ENCODE measurements around the gene CDC42EP5. TPM values are rescaled to one million over a fixed set of nuclear protein-coding genes. Genes with fewer than 3 reads are reported as not detected.
"Not testable (repeated sequence)": the region's sequence is repeated elsewhere in the genome, so short reads cannot be mapped to it uniquely, and the experiment has no call there.

The CDC42EP5 gene
- polyA plus RNA-seq, 4 donors: 26.9 to 79.1 (median 37.6) TPM

DNA sequence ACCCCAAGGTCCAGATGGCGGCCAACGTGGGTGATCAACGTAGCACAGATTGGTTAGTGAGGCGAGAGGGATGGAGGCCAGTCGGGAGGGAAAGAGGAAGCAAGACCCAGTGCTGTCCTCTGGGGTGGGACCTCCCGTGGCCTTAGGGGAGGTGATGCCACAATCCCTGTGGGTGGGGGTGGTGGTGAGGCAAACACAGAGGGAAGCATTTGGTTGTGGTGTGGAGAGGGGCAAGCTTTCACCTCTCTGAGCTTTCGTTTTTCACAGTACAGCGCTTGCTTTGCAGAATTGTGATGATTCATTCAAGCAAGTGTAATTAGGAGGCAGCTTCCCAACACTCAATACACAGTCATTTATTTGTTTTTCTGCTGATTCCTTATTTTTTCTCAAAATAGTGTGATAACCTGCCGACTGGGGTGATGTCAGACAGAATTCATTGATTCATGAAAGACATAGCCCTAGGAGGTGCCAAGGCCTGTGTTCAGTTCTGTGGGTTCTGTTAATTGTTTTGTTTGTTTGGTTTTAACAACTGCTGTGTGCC, 21.7 kb downstream of the CDC42EP5 start:
- no peak for DNase-seq (ENCODE audit: low read depth in 4 of 4, low spot score in 2 of 4)

DNA sequence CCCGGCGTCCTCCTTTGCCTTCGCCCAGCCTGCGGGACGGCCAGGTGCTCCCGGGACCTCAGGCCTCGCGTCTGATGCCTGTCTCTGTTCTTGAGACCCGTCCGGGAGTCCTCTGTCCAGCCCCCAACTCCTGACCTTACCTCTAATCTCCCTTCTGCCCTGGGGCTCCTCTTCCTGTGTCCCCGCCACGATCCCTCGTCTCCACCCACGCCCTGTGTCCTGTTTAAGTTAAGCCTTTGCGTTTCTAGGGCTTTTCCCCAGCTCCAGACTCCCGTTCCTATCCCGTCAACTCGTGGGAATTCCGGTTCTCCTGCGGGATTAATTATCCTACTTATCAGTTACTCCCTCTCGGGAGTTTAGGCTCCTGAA, 23.4 kb downstream of the CDC42EP5 start:
- DNase-seq (ENCODE audit: low read depth in 4 of 4, low spot score in 2 of 4): no peak

DNA sequence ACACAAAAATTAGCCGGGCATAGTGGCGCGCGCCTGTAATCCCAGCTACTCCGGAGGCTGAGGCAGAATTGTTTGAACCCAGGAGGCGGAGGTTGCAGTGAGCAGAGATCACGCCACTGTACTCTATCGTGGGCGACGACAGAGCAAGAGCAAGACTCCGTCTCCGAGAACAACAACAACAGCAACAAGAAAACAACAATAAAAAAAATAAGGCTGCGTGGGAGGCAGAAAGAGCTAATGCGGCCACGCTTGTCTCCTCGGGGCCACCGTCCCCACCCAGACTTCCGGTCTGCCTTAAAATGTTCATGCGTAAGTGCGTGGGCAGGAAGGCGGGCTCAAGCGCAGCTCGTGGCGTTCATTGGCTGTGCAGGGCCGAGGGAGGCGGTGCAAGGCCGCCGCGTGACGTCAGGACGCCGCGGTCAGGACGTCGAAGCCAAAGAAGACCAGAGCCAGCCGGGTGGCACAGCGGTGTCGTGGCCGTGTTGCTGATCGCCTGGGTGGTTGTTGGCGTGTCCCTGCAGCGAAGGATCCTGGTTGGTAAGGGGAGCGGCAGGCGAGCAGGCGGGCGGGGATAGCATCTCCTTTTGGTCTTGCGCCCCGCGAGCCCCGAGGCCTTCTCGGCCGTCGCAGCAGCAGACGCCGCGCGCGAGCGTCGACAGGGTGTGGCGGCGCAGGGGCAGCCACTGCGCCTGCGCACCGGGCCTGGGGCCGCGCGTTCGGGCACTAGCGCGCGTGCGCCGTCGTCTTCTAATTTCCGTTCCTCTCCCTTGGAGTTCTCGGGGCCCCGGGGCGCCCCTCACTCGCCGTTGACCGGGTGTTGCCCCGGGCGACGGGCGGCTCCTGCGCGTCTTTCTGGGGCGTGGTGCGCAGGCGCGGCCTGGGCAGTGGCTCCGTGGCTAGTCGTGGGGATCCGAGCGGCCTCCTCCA, 24.1 kb downstream of the CDC42EP5 start, which contains the start of gene LENG8:
LENG8 (plus strand) TSS at position 426 of the 927 bp plus-strand sequence. CDS start 2,146 bp downstream, outside the sequence.
- peak; percentile 95 to 97 (median 96) for DNase-seq (ENCODE audit: low read depth in 4 of 4, low spot score in 2 of 4)

DNA sequence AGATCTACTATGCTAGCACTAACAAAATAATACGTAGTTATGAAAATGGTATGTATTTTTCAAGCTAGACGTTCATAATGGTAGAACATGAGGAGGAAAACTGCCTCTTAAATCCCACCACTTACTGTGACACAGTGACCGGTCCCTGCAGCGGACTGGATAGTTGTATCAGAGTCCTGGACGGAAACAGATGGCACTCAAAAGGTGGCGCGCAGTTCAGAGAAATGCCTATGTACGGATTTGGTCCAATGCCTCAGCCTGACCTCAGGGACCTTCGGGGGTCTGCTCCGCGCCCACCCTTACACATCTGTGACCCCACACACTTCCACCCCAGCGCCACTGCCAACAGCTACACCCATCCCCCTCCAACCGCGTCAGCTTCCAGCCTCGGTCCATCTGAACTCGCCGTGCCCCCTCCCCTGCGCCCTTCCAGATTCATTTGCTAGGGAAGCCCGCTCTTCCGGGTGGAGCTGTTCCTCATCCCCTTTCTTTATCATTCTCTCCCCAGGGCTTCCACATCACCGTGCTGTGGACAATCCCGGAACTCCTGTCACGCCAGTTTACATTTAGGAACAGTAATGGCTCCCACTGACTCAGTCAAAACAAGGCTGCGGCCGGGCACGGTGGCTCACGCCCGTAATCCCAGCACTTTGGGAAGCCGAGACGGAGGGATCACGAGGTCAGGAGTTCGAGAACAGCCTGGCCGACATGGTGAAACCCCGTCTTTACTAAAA, 24.9 kb downstream of the CDC42EP5 start:
- DNase-seq (ENCODE audit: low read depth in 4 of 4, low spot score in 2 of 4): no peak

DNA sequence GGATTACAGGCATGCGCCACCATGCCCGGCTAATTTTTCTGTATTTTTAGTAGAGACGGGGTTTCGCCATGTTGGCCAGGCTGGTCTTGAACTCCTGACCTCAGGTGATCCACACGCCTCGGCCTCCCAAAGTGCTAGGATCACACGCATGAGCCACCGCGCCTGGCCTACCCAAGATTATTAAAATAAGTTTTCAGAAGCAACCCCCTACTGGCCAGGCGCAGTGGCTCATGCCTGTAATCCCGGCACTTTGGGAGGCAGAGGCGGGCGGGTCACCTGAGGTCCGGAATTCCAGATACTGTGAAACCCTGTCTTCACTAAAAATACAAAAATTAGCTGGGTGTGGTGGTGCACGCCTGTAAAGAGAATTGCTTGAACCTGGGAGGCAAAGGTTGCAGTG, 26.7 kb downstream of the CDC42EP5 start:
- DNase-seq (ENCODE audit: low read depth in 4 of 4, low spot score in 2 of 4): not testable (repeated sequence)

DNA sequence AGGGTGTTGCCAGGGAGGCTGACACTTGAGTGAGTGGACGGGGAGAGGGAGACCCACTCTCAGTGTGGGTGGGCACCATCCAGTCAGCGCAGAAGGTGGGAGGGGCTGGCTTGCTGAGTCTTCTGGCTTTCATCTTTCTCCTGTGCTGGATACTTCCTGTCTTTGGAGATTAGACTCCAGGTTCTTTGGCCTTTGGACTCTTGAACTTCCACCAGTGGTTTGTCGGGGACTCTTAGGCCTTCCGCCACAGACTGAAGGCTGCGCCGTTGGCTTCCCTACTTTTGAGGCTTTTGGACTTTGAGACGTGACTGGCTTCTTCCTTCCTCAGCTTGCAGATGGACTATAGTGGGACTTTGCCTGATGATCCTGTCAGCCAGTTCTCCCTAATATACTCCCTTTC, 28.4 kb downstream of the CDC42EP5 start:
- DNase-seq (ENCODE audit: low read depth in 4 of 4, low spot score in 2 of 4): no peak

DNA sequence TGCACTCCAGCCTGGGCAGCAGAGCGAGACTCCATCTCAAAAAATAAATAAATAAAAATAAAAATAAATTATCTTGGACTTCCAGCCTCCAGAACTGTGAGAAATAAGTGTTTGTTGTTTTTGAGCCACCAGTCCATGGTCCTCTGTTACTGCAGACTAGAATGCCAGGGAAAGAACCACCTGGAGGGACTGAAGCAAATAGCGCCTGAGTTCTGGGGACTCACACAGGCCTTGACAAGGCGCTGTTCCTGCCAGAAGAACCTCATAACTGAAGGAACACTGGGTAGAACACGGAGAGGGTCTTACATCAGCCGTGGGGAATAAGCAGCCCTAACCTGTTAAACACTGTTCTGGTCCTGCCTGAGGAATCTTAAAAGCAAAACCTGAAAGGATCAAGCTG, 32.5 kb downstream of the CDC42EP5 start:
- no peak for DNase-seq (ENCODE audit: low read depth in 4 of 4, low spot score in 2 of 4)

DNA sequence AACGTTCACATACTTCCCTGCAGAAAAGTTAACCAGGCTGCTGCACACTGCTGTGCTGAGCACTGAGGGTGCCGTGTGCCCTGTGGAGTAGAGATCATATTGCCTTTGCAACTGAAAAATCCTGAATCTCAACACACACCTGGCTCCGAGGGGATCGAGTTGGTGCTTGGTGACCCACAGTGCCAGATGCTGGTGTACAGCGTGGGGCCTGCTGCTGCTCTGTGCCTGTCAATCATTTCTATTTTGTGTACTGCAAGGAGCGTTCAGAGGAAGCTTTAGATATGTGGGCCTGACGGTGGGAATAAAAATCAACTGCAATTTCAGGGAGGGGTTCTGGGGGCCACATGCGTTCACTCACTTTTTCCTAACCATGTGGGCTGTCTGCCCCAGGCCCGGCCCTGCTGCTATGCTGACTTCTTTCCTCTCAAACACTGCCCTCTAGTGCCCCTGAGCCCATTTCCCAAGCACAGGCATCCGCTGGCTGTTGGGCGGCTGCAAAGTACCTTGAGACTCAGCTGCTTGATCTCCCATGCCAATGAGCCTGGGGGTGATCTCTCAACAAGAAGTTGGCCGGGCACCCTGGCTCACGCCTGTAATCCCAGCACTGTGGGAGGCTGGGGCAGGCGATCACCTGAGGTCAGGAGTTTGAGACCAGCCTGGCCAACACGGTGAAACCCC, 33.8 kb downstream of the CDC42EP5 start:
- no peak for DNase-seq (ENCODE audit: low read depth in 4 of 4, low spot score in 2 of 4)

DNA sequence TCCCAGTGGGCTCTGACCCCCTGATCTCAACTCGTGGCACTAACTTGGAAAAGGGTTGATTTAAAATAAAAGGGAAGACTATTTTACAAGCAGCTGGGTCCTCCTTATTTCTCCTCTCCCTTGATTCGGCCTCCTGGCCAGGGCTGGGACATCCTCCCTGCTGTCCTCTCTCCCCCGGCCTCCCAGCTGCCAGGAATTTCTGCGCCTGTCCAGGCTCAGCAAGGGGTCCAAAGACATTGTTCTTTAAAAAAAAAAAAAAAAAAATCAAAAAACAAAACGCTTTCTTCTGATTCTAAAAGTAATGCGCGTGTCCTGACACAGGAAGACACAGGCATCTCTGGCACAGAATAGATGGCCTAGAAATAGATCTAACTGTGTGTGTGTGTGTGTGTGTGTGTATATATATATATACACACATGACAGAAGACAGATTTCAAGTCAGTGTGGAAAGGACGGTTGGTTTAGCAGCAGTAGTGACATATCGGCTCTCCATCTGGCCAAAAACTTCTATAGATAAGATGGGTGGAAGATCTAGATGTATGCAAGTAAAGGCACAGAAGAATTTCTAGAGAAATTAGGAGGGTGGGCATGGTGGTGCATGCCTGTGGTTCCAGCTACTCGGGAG, 36.4 kb downstream of the CDC42EP5 start:
- no peak for DNase-seq (ENCODE audit: low read depth in 4 of 4, low spot score in 2 of 4)

DNA sequence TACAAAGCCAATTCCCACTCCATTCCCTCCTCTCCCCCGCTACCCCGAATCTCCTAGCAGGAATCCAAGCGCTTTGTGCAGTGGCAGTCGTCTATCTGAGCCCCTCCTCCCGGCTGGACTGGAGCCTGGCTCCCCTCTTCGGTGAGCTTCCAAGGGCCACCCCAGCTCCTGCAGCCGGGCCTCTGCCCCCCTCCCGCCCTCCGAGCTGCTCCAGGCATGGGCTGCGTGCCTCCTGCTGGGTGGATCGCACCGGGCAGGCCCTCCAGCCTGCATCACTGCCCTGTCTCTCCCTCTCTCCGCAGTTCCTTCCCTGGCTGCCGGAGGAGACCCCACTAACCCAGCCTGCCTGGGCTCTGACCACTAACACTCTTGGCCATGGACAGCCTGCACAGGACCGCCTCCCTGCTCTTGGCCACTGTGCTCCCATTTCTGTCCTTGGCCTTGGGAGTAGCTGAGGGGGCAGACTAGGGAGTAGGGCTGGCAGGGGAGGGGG, 37.0 kb downstream of the CDC42EP5 start:
- DNase-seq (ENCODE audit: low read depth in 4 of 4, low spot score in 2 of 4): no peak

DNA sequence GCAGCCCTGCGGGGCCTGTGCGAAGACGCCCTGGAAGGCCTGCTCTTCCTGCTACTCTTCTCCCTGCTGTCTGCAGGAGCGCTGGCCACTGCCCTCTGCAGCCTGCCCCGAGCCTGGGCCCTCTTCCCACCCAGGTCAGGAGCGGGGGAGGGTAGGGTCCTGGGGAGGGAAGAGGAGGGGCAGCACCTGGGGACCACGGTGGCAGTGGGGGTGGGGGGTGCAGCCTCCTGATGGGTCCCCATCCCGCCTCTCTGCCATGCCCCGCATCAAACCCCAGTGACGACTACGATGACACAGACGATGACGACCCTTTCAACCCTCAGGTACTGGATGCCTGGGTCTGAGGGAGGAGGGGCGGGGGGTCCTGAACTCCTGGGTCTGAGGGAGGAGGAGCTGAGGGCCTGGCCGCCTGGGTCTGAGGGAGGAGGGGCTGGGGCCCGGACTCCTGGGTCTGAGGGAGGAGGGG, 37.5 kb downstream of the CDC42EP5 start:
- DNase-seq (ENCODE audit: low read depth in 4 of 4, low spot score in 2 of 4): no peak

DNA sequence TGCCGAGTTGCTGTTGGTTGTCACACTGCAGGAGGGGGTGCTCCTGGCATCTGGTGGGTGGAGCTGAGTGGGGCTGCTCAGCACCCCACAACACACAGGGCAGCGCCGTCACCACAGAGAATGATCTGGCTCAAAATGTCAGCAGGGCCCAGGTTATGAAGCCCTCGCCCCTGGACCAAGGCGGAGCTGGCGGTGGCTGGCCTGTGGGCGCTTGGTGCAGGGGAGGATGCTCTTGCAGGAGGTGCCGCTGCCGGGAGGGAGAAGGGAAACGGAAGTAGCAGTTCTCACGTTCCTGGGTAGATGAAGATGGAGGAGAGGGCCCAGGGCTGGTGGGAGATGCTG, 38.3 kb downstream of the CDC42EP5 start:
- DNase-seq (ENCODE audit: low read depth in 4 of 4, low spot score in 2 of 4): no peak

DNA sequence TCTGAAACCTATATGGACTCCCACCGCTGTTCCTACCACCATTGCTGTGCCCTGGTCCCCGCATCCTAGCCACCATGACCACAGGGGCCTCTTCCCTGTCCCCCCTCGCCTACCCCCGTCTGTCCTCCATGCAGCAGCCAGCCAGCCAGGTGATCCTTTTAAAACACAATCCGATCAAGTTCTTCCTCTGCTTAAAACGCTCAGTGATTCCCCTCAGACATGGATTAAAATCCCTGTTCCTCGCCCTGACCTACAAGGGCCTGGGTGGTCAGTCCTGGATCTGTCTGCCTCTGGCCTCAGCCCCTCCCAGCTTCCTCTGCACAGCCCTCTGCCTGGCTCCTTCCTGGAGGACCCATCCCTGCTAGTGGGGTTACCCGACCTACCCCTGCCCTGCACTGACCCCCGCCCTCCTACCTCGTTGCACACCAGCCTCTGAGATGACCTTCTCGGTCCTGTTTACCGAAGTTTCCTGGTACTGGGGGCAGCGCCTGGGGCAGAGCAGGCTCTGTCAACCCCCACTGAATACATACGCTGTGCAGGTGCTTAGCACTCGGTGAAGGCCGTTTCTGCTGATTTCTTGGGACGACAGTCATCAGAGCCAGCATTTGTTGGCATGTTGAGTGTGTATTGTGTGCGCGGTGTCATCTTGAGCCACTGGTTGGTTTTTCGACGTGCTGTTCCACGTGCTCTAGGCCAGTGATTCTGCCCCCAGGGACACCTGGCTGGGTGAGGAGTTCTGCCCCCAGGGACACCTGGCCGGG, 38.8 kb downstream of the CDC42EP5 start:
- DNase-seq (ENCODE audit: low read depth in 4 of 4, low spot score in 2 of 4): no peak

DNA sequence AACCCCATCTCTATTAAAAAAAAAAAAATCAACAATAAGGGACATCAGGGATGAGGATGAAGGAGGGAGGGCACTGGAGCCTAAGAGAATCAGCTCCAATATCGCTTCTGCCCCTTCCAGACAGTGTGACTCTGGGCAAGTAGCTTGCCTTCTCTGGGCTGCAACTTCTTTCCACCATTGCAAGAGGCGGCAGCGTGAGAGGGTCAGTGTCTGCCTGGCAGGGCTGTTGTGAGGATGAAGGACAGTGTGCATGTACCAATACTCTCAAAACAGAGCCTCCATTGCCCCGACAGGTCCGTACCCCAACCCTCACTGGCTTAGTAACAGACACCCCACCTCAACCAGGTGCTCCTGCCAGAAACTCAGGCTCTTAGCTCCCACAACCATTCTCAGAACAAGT, 39.4 kb downstream of the CDC42EP5 start:
- no peak for DNase-seq (ENCODE audit: low read depth in 4 of 4, low spot score in 2 of 4)

DNA sequence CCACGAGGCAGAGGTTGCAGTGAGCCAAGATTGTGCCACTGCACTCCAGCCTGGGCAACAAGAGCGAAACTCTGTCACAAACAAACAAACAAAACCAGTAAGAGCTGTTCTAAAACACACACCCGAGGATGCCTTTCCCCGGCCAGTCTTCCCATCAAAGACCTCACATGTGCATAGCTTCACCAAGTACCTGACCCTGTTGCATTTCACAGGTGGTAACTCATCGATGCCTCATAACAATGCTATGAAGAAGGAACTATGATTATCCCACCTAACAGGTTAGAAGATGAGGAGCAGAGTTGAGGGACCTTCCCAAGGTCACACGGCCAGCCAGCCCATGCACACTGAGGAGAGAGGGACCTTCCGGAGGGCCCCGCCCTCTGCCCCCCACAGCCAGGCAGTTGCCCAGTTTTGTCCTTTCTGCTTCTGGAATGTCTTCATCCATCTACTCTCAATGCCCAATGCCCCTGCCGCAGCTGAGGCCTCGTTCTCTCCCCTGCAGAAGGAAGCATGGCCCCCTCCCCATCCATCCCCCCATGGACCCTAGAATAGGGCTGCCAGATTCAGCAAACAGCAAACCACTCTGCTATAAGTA, 40.9 kb downstream of the CDC42EP5 start:
- DNase-seq (ENCODE audit: low read depth in 4 of 4, low spot score in 2 of 4): no peak

DNA sequence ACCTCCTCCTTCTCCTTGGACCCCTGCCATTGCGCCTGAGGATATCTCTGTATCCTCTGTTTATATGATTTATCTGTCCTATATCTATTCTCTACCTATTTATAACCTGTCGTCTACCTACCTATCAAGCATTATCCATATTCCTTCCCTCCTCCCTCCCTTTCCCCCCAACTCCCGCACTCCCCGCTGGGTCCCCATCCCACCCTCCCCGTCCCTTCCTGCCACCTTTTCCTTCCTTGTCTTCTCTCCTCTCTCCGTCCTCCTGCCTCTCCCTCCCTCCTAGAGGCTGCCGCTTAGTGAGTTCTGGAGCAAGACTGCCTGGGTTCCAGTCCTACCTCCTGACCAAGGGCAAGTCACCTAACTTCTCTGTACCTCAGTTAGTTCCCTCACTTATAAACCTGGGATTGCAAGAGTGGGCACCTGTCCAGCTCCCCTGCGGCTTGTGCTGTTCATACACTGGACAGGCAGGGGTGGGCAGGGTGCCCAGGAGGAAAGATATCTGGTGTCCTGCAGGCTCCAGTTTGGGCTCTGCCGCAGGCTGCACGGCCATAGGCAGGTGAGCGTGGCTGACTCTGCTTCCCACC, 41.7 kb downstream of the CDC42EP5 start:
- DNase-seq (ENCODE audit: low read depth in 4 of 4, low spot score in 2 of 4): no peak

DNA sequence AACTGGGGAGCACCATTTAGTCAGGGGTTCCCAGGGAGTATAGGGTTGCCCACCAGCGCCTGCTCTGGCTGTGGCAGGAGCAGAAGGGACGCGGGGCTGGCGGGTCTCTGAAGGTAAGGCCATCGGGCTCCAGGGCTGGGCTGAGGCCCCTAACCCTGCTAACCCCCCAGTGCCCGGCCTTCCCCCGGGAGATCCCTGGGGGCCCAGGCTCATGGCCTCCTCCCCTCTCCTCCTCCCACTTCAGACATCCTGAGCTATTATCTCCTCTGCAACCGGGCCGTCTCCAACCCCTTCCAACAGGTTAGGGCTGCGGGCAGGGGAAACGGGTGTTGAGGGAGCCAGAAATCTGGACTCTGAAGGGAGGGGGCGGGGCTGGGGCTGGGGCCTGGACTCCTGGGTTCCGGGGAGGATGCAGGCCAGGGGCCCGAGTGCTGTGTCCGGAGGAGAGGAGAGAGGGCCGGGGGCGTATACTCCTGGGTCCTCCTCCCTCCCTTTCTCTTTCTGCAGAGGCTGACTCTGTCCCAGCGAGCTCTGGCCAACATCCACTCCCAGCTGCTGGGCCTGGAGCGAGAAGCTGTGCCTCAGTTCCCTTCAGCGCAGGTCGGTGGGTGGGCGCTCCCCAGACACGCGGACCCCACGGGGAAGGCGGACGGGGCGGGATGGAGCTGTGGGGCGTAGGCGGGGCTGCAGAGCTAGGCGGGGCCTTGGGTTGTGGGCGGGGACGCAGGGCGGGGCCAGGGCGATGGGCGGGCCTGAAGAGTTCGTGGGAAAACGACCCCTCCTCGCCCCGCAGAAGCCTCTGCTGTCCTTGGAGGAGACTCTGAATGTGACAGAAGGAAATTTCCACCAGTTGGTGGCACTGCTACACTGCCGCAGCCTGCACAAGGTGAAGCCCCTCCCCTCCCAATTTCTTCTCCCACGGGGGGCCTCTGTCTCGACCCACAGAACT, 42.5 kb downstream of the CDC42EP5 start:
- DNase-seq (ENCODE audit: low read depth in 4 of 4, low spot score in 2 of 4): peak in 1 of 4 donors; percentile 61
